ENCODE data around the gene HOMER1.

GRCh38 chr5:79464695-79465332 lies 49.1 kb downstream of the HOMER1 start:
- TF ChIP-seq POLR2A (IDR thresholded peaks at IDR 0.05) = no peak
- peak; percentile 42 to 54 (median 49) for TF ChIP-seq CTCF (IDR thresholded peaks at IDR 0.05)
- TF ChIP-seq EP300 (IDR thresholded peaks at IDR 0.05) = no peak
- TF ChIP-seq POLR2AphosphoS5 (IDR thresholded peaks at IDR 0.05) = no peak

Data from sigmoid colon (tissue), 4 donors.